ENCODE results near the gene PLD6. TPM values are rescaled to one million over a fixed set of nuclear protein-coding genes. Genes with fewer than 3 reads are reported as not detected.

The PLD6 gene
- total RNA-seq, 1 donor = 4.3 TPM

DNA sequence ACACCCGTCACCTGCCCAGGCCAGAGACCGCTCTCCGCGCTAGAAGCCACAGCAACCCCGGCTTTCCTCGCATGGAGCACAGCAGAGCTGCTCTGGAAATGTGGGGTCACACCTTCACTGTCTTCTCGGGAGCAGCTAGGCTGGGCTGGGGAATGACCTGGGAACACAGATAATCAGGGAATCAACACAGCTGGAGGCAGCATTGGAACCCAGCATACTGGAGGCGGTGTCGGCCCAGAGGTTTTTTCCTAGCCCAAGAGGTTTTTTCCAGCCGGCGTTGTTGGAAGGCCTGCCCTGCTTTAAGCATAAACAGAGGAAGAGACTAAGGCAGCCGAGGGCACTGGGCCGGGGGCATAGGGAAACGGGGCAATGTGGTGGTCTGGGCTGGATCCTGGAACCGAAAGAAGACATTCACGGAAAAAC lies 791 bp upstream of the PLD6 start:
- H3K4me3 ChIP-seq (ENCODE audit: low read depth, low read length) = no peak overlapping the region
- TF ChIP-seq, protein P1, sequence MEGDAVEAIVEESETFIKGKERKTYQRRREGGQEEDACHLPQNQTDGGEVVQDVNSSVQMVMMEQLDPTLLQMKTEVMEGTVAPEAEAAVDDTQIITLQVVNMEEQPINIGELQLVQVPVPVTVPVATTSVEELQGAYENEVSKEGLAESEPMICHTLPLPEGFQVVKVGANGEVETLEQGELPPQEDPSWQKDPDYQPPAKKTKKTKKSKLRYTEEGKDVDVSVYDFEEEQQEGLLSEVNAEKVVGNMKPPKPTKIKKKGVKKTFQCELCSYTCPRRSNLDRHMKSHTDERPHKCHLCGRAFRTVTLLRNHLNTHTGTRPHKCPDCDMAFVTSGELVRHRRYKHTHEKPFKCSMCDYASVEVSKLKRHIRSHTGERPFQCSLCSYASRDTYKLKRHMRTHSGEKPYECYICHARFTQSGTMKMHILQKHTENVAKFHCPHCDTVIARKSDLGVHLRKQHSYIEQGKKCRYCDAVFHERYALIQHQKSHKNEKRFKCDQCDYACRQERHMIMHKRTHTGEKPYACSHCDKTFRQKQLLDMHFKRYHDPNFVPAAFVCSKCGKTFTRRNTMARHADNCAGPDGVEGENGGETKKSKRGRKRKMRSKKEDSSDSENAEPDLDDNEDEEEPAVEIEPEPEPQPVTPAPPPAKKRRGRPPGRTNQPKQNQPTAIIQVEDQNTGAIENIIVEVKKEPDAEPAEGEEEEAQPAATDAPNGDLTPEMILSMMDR (IDR thresholded peaks at IDR 0.05; ENCODE audit: insufficient read depth, low read length) = no peak
- peak; percentile 28 for DNase-seq (ENCODE audit: low read depth)

DNA sequence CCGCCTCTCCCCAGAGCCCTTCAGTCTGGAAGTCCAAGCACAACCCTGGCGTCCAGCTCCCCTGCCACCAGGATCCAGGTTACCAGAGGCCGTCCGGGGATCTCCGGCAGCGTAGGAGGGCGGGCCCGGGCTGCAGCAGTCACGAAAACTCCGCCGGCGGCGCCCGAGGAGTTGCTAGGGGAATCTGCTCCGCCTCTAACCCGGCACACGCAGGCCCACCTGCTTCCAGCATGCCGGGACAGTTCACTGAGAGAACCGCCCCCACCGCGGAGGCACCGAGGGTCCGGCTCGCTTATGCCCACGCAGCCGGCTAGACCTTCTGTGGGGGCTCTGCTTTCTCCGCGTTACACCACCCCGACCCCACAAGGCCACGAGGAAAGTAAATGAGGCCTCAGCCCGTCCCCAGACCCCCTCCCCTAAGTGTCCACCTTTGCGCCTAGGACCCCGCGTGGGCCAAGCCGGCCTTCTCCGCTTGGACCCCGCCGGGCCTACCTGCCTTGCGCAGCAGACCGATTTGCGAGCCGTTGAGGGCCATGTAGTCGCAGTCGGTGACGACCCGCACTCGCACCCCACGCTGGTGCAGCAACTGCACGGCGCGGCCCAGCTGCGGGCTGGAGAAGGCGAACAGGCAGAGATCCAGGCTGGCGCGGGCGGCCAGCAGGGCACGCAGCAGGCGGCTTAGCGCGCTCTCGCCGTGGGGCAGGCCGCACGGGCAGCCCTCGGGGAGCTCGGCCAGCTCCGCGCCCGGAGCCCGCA lies 587 bp downstream of the PLD6 start:
- peak overlapping the region; percentile 80 for H3K4me3 ChIP-seq (ENCODE audit: low read depth, low read length)

DNA sequence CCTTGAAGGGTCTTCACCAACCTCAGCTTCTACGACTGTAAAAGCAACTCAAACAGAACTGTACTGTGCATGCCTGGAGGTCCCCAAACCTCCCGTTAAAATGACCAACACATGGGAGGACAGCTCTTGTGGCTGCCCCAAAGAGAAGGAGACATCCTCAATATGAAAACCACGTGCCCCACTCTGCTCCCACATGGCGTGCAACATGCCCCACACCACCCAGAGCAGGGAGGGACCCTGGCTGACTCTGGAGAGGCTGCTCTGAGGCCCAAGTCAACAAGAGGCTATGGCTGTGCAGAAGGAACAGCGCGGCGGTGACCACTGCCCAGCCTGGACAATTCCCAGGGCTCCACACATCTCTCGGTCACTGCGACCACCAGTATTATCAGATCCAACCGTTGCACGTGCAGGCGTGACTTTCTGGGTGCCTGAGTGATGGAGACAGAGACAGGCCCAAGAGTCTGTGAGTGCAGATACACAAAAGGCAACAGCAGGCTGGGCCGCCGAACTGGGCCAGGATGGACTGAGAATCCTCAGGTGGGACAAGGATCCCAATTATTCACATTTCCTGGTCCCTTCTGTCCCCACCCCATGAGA lies 1.4 kb downstream of the PLD6 start:
- TF ChIP-seq, protein P1 (IDR thresholded peaks at IDR 0.05; ENCODE audit: insufficient read depth, low read length) = no peak
- H3K4me3 ChIP-seq (ENCODE audit: low read depth, low read length) = peak overlapping the region; percentile 80
- DNase-seq (ENCODE audit: low read depth) = no peak

More for the DNA sequence above, 587 bp downstream of the PLD6 start:
- TF ChIP-seq, protein P1 (IDR thresholded peaks at IDR 0.05; ENCODE audit: insufficient read depth, low read length) = no peak
- peak; percentile 54 for DNase-seq (ENCODE audit: low read depth)

DNA sequence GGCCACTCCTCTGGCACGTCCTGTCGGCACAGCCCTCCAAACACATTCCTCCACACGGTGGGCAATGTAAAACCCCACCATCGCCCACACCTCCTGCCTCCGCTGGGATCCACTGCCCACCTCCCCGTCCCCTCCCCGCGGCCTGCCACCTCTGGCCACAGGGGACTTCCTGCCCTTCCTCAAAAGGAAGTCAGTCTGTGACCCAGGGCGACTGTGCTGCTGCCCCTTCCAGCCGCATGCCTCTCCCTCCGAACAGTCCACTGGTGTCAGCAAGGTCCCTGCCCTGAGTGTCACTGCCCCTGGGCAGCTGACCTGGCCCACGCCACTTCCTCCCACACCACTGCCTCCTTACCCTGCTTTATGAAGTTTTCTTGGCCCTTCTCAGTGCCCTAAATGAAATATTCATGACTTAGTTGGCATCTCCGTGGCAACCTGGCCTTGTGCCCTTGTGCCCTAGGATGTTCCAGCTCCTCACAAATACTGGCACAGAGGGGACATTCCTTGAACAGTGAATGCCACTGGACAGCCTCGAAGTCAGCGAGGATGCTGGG lies 2.0 kb downstream of the PLD6 start:
- H3K4me3 ChIP-seq (ENCODE audit: low read depth, low read length) = no peak overlapping the region
- TF ChIP-seq, protein P1 (IDR thresholded peaks at IDR 0.05; ENCODE audit: insufficient read depth, low read length) = no peak
- no peak for DNase-seq (ENCODE audit: low read depth)

DNA sequence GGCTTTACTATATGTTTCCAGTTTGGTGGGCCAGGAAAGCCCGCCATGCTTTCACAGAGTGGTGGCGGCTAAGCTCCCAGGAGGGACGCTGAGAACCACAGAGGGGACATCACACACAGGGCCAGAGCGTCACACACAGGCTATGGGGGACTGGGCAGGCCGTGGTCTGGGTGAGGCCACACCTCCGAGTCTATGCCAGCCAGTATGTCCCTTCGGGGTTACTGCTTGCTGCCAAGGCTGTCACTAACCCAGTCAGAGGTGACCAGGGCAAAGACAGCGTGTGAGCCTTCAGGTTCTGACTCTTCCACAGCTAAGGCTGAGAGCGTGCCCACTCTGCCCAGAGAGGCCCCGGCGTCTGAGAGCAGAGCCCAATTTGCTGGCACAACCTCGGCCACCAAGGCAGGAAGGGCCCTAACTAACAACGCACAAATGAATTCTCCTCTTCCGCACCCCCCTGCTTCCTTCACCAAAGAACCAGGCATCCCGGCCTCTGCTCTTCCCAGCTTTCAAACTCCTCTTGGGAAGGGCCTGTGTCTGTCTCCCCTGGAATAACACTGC lies 2.9 kb downstream of the PLD6 start:
- no peak for DNase-seq (ENCODE audit: low read depth)
- TF ChIP-seq, protein P1 (IDR thresholded peaks at IDR 0.05; ENCODE audit: insufficient read depth, low read length) = no peak
- H3K4me3 ChIP-seq (ENCODE audit: low read depth, low read length) = no peak overlapping the region

DNA sequence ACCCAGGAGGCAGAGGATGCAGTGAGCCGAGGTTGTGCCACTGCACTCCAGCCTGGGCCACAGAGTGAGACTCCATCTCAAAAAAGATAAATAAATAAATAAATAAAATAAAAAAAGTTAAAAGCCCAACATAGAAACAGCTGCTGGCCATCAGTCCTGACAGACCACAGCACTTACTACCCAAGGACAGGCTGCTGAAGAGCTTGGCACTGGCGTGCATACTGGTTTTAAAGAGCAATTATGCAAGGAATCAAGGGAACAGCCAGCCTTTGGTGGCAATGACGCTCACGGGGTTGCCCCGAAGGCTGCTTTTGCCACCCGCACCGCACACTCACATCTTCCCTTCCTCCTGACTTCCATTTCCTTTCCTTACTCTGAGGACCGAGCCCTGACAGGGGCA lies 4.2 kb downstream of the PLD6 start:
- H3K4me3 ChIP-seq (ENCODE audit: low read depth, low read length) = no peak overlapping the region
- TF ChIP-seq, protein P1 (IDR thresholded peaks at IDR 0.05; ENCODE audit: insufficient read depth, low read length) = no peak
- DNase-seq (ENCODE audit: low read depth) = no peak

All from fibroblast of the aortic adventitia (primary cell).